HG02943 (cell line): ENCODE results near the gene MAP3K4.
A peak's percentile ranks its signal among the peaks of the same experiment; 100 is the strongest.
"Not testable (repeated sequence)": the region's sequence is repeated elsewhere in the genome, so short reads cannot be mapped to it uniquely, and the experiment has no call there.

Source experiments
- ATAC-seq: cut with Tn5 transposase; IDR thresholded peaks from one replicate; pipeline ENCODE4 v1.9.1; 2021; ENCODE audit warnings: mild to moderate bottlenecking, low read depth, moderate library complexity; ENCODE audit not compliant: unreplicated experiment

Gene MAP3K4

DNA sequence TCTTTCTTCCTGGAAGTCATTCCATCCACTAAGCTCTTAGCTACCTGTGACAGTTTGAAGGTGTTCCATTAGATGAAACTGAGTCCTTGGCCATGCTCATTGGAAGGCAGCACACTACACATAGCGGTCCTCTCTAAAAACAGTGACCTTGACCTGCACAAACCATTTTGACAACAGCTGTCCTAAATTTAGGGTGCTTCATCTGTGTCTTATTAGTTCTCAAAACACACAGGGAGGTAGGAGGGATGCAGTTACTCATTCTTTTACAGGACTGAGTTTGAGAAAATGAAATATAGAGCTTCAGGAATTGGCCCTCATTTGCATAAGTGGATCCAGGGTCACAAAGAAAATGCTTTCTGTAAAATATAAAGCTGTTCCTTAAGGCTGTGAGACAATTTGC is 20.4 kb upstream of the MAP3K4 start:
- no peak for ATAC-seq

DNA sequence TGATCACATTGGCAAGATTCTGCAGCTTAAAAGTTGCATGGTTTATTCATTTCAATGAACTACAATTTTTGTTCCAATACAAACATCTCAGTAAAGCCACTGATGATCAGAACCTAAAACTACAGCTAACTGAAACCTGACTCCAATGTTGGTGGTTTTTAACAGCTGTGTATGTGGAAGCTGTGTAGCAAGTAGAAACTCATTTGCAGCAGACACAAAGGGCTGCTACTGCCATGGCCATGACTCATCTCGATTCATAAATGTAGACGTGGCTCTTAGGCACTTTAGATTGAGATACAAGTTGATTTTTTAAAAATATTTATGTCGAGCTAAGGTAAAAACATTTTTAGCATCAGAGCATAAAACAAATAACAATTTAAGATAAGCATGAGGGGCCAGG is 19.5 kb upstream of the MAP3K4 start:
- no peak for ATAC-seq

DNA sequence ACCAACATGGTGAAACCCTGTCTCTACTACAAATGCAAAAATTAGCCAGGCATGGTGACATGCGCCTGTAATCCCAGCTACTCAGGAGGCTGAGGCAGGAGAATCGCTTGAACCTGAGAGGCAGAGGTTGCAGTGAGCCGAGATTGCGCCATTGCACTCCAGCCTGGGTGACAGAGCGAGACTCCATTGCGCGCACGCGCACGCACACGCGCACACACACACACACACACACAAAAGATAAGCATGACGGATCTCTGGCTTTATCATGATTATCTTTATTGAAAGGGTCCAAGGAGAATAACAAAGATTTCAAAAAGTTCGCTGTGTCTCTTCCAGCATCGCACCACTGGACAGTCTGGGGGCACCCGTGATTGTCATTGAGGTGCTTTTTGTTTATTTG is 19.0 kb upstream of the MAP3K4 start:
- ATAC-seq: not testable (repeated sequence)

DNA sequence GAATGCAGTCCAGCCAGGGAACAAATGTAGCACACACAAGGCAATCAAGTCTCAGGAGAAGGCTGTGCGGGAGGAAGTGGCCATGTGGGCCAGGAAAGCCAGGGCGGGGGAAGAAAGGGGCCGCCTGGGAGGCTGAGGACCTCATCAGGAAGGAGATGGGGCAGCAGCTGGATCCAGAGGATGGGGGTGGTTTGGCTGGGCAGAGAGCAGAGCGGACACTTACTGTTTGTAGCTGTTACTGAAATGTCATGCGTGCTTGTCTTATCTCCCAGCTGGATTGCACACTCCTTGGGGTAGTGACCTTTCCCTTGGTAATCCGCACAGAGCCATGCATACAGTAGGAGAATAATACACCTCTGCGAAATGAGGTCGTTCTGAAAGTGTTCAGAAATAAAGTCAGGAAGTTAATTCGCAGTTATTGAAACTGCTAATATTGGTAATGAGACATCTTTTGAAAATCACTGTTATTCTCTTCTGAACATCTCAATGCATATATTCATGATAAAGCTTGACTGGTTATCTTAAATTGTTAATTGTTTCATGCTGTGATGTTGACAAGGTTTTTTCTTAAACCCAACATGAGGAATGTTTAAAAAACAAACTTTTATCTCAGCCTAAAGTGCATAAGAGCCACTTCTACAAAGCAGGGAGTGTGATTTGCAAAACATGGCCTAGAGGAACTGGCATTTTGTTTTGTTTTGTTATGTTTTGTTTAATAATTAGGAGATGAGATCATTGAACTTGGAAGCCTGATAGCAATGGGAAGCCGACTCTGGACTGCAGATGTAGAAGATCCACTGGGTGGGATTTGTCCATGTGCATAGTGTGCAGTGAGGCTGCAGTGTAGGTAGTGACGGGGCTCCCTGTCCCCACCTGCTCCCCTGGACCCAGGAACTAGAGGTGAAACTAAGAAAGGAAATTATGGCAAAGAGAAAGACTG is 18.0 kb upstream of the MAP3K4 start:
- no peak for ATAC-seq

DNA sequence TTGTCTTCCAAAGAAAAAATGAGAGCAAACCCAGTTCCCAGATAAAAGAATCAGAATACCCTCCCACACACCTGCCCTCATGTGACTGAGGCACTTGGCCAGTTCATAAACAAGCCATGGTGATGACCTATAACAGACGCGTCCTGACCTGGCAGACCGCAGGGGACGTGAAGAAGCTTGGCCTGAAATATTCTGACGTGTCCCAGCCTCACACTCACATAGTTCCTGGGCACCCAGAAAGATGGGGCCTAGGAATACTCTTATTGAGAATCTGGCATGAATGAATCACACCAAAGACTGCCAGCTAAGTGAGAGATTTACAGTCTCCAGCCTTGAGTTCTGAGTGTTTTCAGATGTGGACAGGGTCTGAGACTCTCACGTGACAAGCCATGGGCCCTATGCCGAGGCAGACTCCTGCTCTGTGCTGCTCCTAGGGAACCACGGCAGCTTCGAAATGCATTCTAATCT is 17.2 kb upstream of the MAP3K4 start:
- no peak for ATAC-seq

DNA sequence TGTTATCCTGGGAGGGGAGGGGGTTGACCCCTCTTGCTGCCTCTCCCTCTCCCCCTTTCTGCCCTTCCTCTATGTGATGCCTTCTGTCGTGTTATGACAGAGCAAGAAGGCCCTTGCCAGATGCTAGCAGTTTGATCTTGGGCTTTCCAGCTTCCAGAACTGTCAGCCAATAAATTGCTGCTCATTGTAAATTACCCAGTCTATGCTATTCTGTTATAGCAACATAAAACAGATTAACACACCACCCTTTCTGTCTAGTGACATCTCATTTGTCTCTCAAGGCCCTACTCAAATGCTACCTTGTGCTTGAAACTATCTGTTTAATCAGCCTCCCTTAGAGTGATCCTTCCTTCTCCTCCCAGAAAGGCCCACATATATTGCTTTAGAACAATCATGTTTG is 16.4 kb upstream of the MAP3K4 start:
- no peak for ATAC-seq

DNA sequence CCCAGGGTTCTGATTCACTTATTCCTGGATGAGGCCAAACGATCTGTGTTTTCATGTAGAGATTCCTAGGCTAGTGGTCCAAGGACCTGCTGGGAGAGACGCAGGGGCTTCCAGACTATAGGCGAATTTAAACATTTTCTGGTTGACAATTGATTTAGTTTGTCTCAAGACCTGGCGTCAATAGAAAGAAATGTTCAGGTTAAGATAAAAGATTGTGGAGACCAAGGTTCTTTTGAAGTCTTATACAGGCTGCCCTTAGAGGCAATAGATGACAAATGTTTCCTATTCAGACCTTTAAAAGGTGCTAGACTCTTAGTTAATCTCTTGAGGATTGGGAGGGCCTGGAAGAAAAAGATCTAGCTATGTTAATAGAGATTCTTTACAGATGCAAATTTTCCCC is 15.6 kb upstream of the MAP3K4 start:
- ATAC-seq: not testable (repeated sequence)

DNA sequence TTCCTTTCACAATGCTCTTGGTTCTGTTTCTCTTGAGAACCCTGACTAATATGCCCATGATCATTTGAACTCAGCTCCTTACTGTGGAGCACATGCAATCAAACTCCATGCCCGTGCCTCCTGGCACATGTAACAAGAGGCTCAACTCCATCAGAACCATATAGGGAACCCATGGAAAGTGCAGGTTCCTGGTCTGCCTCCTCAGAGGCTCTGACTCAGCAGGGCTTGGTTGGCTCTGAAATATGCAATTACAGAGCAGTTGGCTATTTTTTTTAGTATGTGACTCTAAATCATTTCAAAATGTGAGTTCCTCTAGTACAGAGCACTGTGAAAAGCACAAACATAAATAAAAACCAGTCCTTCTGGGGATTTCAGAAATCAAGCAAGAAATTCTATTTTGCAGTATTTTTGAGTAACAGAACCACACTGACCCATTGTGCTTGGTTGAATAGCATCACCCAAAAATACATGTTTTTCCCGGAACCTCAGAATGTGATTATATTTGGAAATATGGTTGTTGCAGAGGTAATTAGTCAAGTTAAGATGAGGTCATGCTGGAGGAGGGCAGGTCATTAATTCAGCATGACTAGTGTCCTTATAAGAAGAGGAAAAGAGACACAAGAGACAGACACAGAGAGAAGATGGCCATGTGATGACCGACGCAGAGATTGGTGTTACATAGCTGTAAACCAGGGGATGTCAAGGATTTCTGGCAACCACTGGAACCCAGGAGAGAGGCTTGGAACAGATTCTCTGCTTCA is 13.2 kb upstream of the MAP3K4 start:
- ATAC-seq: no peak

DNA sequence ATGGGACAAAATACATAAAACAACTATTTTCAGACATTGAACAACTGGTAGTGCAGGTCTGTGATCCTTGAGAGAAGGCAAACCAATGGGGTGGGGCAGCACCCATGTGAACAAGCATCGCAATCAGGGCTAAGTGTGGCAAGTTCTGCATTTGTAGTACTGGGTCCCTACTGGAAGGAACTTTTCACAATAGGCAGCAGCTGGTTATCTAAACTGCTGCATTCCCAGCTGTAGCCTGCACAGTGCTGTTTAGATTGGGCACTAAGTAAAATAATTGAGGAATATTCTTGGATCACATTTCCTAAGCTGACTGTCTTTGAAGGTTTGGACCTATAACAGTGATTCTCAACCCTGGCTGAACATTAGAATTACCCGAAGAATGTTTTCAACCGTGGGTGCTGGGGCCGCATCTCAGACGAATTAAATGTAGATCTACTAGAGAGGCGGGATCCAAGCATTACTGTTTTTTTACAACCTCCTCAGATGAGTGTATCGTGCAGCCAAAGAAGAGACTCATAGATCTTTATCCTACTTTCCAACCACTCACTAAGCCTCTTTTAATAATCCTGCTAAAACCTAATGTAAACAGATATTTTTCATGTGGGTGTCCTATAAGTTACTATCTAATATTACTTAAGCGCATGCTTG is 12.4 kb upstream of the MAP3K4 start:
- no peak for ATAC-seq

DNA sequence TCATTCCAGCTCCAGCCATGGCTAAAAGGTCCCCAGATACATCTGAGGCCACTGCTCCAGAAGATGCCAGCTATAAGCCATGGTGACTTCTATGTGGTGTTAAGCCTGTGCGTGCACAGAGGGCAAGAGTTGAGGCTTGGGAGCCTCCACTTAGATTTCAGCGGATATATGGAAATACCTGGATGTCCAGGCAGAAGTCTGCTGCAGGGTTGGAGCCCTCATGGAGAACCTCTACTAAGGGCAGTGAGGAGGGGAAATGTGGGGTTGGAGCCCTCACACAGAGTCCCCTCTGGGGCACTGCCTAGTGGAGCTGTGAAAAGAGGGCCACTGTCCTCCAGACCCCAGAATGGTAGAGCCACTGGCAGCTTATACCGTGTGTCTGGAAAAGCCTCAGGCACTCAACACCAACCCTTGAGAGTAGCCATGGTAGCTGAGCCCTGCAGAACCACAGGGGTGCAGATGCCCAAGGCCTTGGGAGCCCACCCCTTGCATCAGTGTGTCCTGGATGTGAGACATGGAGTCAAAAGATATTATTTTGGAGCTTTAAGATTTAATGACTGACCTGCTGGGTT is 8.1 kb upstream of the MAP3K4 start:
- ATAC-seq: not testable (repeated sequence)

DNA sequence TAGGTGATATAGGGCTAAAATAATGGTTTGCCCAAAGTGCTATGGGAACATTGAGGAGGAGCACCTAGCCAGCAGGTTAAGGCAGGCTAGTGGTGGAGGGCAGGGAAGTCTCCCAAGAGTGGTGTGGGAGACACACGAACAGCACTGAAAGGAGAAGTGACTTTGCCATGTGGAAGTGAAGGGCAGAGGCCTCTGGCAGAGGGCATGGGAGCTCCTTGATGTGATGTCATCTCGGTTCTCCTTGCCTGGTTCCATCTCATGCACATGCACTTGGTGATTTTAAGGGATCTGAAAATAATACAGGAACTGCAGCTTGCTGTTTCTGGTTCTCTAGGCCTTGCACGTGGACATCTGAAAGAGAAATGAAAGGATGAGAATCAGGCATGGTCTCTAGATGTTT is 4.7 kb upstream of the MAP3K4 start:
- ATAC-seq: no peak

DNA sequence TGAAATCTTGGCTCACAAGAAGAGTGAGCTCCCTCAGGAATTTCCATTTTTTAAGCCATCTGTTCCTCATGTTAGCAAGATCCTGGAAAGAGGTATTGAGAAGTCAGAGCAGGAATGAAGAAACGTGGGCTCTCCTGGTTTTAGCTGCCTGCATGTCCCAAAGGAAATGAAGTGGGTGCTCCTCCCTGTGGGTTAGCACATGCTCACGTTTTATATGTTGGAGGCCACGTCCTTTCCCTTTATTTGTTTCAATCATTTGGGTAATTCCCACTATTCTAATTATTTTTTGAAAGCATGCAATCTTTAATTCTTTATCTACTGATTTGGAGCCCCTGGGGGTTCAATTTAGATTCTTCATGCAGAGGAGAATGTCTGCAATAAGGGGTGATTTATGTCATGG is 4.3 kb upstream of the MAP3K4 start:
- no peak for ATAC-seq

DNA sequence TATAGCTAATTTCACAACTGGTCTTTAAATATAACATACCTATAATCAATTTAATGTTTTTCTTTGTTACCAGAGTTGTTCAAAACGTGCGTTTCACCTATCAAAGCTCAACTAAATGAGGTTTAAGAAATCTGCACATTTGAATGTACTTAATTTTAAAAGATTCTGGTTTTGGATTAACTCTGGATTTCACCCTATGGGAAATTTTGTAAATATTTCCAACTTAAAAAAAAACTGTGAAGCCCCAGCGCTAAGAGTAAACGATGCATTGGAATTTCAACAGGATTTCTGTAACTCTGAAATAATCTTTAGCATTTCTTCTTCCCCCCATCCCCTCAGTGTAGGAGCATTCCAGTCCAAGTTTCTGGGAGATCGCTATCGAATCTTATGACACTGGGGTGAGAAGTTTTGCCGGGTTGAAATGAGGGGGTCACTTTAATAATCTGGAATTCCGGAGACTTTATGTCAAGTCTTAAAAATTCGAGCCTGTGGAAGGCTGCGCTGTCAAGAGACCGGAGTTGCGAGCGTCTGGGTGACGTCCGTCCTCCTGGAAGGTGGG is 643 bp upstream of the MAP3K4 start:
- no peak for ATAC-seq

DNA sequence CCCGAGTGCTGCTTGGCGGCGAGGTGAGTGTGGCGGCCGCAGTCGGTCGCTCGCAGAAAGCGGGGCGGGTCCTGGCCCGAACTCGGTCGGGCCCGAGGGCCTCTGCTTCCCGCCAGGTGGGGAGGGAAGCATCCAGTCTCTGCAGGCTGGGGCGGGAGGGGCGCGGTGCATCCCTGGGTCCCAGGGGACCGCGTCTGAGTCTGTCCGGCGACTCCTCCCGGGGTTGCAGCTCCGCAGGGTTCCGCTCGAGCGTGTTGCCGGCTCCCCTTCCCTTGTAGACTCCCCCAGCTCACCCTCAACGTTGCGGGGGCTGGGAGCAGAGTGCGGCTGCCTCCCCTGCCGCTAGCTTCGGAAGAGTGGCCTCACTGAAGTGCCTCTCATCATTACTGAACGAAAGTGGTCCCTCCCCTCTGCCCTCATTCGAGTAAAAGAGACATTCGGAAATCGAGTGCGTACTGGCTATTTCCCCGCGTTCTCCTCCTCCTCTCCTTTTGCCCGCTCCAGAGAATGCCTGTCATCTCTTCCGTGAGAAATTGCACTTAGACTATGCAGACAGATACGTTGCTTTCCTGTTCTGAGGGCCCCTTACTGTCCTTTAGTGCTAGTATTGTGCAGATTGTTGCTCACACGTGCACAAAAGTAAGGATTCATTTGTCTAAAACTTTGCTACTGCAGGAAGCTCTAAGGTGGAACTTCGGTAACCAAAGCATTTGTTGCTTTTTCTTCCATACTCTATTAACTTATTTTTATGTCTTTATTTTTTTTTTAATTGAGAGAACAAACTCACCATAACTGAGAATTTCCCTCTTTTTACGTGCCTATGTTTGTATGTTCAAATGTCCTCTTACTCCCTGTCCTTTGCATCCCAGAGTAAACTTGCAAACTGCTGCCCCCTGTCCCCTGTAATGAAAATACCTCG is 751 bp downstream of the MAP3K4 start:
- peak; percentile 49 for ATAC-seq

DNA sequence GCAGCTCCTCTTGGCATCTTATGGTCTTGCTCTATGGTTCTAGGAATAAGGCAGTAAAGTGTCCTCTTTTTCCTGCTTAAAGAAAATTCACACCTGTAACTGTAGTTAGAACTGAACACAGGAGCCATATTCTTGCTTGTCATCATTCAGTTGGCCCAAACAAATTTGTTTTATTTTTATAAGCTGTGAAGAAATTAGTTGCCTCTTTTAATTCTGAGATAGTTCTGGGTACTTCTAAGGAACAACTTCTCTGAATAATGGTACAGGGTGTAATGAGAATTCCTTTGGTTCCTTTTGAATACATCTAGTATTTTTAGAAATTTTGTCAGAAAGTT is 1.4 kb downstream of the MAP3K4 start:
- no peak for ATAC-seq

DNA sequence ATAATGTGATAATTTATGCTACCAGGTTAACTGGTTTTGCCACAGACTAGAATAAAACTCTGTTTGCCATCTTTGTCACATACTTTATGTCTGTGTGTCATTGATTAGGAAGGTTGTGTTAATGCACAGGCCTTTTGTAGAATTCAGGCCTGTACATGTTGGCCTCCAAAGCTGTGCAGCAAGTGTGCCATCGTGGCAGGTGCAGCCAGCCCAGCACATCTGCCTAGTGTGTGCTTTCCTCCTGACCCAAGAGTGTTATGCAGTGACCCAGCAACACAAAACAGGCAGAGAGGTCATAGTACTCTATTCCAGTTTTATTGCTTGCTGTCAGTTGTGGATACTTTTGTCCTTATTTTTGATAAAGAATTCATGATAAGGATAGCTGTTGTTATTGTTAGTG is 3.7 kb downstream of the MAP3K4 start:
- no peak for ATAC-seq

DNA sequence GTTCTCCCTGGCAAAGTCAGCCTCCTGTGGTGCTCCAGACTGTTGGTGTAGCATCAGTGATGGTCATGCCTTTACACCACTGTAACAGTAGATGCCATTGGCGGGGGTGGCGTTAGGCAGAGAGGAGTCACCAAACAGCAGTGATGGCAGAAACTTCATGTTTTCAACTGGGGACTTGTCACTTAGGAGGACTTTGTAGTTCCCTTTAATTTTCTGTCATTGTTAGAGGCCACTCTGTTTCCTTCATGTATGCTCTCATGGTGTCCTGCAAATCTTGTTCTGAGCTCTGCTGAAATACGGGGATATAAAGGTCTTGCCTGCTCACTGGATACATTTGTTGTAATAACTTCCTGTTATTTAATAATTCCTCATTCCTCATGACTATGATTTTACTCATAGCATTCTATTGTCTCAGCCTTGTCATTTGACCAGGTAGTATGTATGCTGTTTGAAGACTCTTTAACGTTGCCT is 4.6 kb downstream of the MAP3K4 start:
- no peak for ATAC-seq

DNA sequence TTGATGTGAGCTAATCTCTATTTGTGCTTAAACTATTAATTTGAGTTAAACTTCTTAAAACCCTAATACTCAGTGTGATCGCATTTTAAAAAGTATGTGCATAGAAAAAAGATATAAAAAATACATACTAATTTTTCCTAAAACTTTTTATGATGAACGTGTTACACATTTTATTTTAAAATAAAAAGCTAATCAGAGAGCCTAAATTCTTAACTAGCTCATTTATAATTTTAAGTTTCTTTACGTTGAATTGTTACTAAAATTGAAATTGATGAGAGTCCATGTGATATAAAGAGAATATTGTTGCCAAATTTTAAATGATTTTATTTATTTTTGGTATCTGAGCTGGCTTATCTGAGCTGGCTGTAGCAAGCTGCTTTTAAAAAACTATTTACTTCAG is 6.6 kb downstream of the MAP3K4 start:
- ATAC-seq: no peak

DNA sequence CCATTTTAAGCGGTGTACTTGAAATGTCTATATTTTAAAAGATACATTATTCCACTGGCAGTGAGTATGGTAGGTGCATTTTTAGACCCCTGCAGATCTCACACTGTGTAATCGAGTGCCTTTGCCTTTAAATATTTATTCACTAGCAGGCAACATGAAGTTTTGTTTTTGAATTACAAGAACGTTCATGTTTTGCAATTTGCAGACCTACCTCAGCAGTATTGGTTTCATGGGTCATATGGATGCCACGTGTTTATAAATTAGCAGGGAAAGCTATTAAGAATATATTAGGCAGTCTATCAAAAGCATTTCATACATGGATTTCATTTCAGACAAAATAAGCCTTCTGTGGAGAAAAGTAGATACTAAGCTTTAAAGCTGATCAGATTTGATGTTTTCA is 7.2 kb downstream of the MAP3K4 start:
- ATAC-seq: no peak
